ENCODE measurements around the gene THBS1. TPM values are rescaled to one million over a fixed set of nuclear protein-coding genes. Genes with fewer than 3 reads are reported as not detected.

THBS1 gene
- total RNA-seq, 2 experiments from 2014 or later: 0.51 TPM; not detected in 1

GRCh38 chr15:39542385-39543065 is 38.4 kb upstream of the THBS1 start:
- BruUV-seq (replicated peaks): no TSS peak
- POLR2A ChIA-PET: no interaction called here

GRCh38 chr15:39543651-39544050 is 37.2 kb upstream of the THBS1 start:
- no TSS peak for BruUV-seq (replicated peaks)
- Histone ChIP-seq H2AFZ (ENCODE audit: low read length) (no peak overlapping the region), H3K9me2 (ENCODE audit: insufficient read depth, low read length) (no peaks in the 10 kb centered on the region), H3K79me2 (ENCODE audit: insufficient read depth, low read depth, low read length) (no peaks in the 10 kb centered on the region), H3K27ac (ENCODE audit: low read depth, low read length, poor library complexity, severe bottlenecking) (no peak overlapping the region), H3K9me3 (ENCODE audit: low read length) (no peaks in the 10 kb centered on the region; the same call in 1 of the 2 replicates), H3K4me1 (ENCODE audit: insufficient read depth, low read length, poor library complexity, severe bottlenecking) (no peaks in the 10 kb centered on the region), H4K20me1 (ENCODE audit: insufficient read depth, low read length) (no peaks in the 10 kb centered on the region), H3K4me3 (ENCODE audit: low read depth, low read length, poor library complexity, severe bottlenecking) (no peak overlapping the region), H3K36me3 (ENCODE audit: insufficient read depth, low read length) (no peaks in the 10 kb centered on the region), H3K4me2 (ENCODE audit: low read length) (no peak overlapping the region)
- TF ChIP-seq EZH2phosphoT487 (IDR thresholded peaks at IDR 0.05; ENCODE audit: borderline replicate concordance, low read depth, low read length) (no peak), CTCF (conservative IDR thresholded peaks at IDR 0.05; ENCODE audit: low read length) (no peak)
- DNase-seq (ENCODE audit: low spot score): no peak
- CTCF ChIA-PET (ENCODE audit: unreplicated experiment): no interaction called here
- POLR2A ChIA-PET: no interaction called here
- intact Hi-C loops (cut with micrococcal nuclease; ENCODE audit: unreplicated experiment): no loop called here

More at GRCh38 chr15:39542385-39543065, 38.4 kb upstream of the THBS1 start:
- CTCF ChIA-PET (ENCODE audit: unreplicated experiment): no interaction called here
- no peaks in the 10 kb centered on the region; the same call in 1 of the 2 replicates for H3K9me3 ChIP-seq (ENCODE audit: low read length)
- no peaks in the 10 kb centered on the region for H3K9me2 ChIP-seq (ENCODE audit: insufficient read depth, low read length)
- no peaks in the 10 kb centered on the region for H3K4me1 ChIP-seq (ENCODE audit: insufficient read depth, low read length, poor library complexity, severe bottlenecking)
- H3K79me2 ChIP-seq (ENCODE audit: insufficient read depth, low read depth, low read length): no peaks in the 10 kb centered on the region
- H3K36me3 ChIP-seq (ENCODE audit: insufficient read depth, low read length): no peaks in the 10 kb centered on the region
- no peak overlapping the region for H3K27ac ChIP-seq (ENCODE audit: low read depth, low read length, poor library complexity, severe bottlenecking)
- no peak overlapping the region for H3K4me2 ChIP-seq (ENCODE audit: low read length)
- H4K20me1 ChIP-seq (ENCODE audit: insufficient read depth, low read length): no peaks in the 10 kb centered on the region
- intact Hi-C loops (cut with micrococcal nuclease; ENCODE audit: unreplicated experiment): no loop called here
- no peak for TF ChIP-seq CTCF (conservative IDR thresholded peaks at IDR 0.05; ENCODE audit: low read length)
- no peak for TF ChIP-seq EZH2phosphoT487 (IDR thresholded peaks at IDR 0.05; ENCODE audit: borderline replicate concordance, low read depth, low read length)
- no peak overlapping the region for H2AFZ ChIP-seq (ENCODE audit: low read length)
- no peak overlapping the region for H3K4me3 ChIP-seq (ENCODE audit: low read depth, low read length, poor library complexity, severe bottlenecking)
- DNase-seq (ENCODE audit: low spot score): no peak

- H2AFZ ChIP-seq (ENCODE audit: low read length): no peak overlapping the region
- no peak overlapping the region for H3K27ac ChIP-seq (ENCODE audit: low read depth, low read length, poor library complexity, severe bottlenecking)
- CTCF ChIA-PET (ENCODE audit: unreplicated experiment): no interaction called here
- no peaks in the 10 kb centered on the region for H3K9me2 ChIP-seq (ENCODE audit: insufficient read depth, low read length)
- H3K9me3 ChIP-seq (ENCODE audit: low read length): no peaks in the 10 kb centered on the region; the same call in 1 of the 2 replicates
- BruUV-seq (replicated peaks): no TSS peak
- H3K79me2 ChIP-seq (ENCODE audit: insufficient read depth, low read depth, low read length): no peaks in the 10 kb centered on the region
- no peaks in the 10 kb centered on the region for H3K4me1 ChIP-seq (ENCODE audit: insufficient read depth, low read length, poor library complexity, severe bottlenecking)
- no peaks in the 10 kb centered on the region for H4K20me1 ChIP-seq (ENCODE audit: insufficient read depth, low read length)
- H3K4me2 ChIP-seq (ENCODE audit: low read length): no peak overlapping the region
- no peak overlapping the region for H3K4me3 ChIP-seq (ENCODE audit: low read depth, low read length, poor library complexity, severe bottlenecking)
- no peaks in the 10 kb centered on the region for H3K36me3 ChIP-seq (ENCODE audit: insufficient read depth, low read length)
- TF ChIP-seq CTCF (conservative IDR thresholded peaks at IDR 0.05; ENCODE audit: low read length) (no peak), EZH2phosphoT487 (IDR thresholded peaks at IDR 0.05; ENCODE audit: borderline replicate concordance, low read depth, low read length) (no peak)
- POLR2A ChIA-PET: no interaction called here
- DNase-seq (ENCODE audit: low spot score): no peak
- intact Hi-C loops (cut with micrococcal nuclease; ENCODE audit: unreplicated experiment): no loop called here
Measured at GRCh38 chr15:39546842-39547241, 34.0 kb upstream of the THBS1 start.
